ENCODE data around the gene GNG12.

Gene GNG12

DNA sequence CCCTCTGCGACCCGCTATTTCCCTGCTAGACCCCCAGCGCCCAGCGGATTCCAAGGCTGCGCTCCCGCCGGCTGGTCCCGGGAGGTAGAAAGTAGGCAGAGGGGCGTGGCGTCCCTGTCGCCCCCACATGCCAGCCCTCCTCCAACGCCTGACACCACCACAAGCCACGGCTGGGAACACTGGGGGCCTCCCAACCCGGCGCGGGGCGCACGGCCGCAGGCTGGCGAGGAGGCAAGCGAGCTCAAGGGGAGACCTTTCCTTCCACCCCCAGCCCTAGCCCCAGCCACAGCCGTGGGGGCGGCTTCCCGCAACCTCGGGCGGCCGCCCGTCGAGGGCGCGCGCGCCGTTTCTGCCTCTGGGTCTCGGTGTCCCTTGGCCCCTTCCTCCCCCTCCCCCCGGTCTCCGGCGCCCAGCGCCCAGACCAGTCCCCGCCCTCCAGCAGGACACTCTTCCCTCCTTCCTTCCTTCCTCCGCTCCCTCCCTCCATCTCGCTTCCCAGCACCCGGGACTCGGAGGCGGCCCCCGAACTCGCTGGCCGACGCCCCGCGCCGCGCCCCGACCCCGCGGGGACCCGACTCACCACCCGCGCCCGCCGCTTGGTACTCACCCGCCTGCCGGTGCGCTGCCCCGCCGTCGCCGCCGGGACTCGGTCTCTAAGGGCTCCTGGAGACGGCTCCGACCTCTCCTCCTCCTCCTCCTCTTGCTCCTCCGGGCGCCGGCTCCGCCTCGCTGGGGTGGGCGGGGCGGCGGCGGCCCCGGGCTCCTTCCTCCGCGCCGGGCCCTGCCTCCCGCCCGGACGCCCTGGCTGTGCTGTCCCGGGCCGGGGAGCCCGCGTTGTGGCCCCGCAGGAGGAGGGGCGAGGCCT is at the start of gene GNG12:
Gene GNG12, minus strand, starts transcription at position 731 of the 865 bp plus-strand sequence. CDS start 125,781 bp downstream, outside the sequence.
- DNase-seq (ENCODE audit: low read depth), result peak; percentile 55

DNA sequence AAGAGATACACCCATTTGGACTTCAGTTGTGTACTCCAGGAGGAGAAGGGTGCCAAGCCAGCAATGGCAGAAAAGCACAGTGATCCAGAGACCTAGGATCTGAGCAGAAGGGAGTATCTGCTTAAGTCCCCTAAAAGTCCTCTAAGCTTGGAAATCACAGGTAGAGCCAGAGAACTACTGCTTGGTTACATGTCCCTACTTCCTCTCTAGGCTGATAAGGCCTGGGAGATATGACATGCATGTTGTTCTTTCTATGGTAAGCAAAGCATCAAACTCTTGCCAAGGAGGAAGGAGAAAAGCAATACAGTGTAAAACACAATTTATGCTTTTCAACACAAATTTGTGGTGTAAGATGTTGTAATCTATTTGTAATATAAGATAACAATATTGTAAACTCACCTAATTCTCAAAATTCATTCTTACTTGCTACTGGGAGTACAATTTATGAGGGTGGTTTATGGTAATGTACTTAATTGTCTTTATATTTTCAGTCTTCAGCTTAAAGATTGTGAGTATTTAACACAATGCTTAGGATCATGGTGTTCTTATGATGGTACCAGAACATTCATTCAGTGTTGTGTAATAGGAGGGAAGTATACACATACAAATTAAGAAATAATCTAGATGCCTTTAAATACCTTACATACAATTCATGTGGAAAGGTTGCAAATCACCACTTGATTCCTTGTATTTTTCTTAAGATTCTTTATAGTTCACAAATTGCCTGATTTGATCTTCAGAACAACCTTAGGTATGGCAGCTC is 49.1 kb upstream of the GNG12 start:
- DNase-seq (ENCODE audit: low read depth), result no peak

GRCh38 chr1:67880056-67880601 is 46.9 kb upstream of the GNG12 start:
- peak; percentile 51 for DNase-seq (ENCODE audit: low read depth)

DNA sequence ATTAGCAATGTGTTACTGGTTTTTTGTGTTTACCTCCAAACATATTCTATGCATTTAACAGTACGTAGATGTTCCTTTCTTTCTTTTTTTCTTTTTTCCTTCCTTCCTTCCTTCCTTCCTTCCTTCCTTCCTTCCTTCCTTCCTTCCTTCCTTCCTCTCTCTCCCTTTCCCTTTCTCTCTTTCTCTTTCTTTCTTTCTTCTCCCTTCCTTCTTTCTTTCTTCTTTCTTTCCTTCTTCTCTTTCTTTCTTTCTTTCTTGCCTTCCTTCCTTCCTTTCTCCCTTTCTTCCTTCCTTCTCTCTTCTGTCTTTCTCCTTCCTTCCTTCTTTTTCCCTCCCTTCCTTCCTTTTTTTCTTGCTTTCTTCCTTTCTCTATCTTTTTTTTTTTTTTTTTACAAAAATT is 46.2 kb upstream of the GNG12 start:
- no peak for DNase-seq (ENCODE audit: low read depth)

GRCh38 chr1:67874501-67875111 is 41.3 kb upstream of the GNG12 start:
- no peak for DNase-seq (ENCODE audit: low read depth)

GRCh38 chr1:67869233-67869632 is 36.0 kb upstream of the GNG12 start:
- no peak for DNase-seq (ENCODE audit: low read depth)

GRCh38 chr1:67863637-67864036 is 30.4 kb upstream of the GNG12 start:
- DNase-seq (ENCODE audit: low read depth), result no peak

- DNase-seq (ENCODE audit: low read depth), result no peak
These were observed 29.4 kb upstream of the GNG12 start for GRCh38 chr1:67862685-67863084.

DNA sequence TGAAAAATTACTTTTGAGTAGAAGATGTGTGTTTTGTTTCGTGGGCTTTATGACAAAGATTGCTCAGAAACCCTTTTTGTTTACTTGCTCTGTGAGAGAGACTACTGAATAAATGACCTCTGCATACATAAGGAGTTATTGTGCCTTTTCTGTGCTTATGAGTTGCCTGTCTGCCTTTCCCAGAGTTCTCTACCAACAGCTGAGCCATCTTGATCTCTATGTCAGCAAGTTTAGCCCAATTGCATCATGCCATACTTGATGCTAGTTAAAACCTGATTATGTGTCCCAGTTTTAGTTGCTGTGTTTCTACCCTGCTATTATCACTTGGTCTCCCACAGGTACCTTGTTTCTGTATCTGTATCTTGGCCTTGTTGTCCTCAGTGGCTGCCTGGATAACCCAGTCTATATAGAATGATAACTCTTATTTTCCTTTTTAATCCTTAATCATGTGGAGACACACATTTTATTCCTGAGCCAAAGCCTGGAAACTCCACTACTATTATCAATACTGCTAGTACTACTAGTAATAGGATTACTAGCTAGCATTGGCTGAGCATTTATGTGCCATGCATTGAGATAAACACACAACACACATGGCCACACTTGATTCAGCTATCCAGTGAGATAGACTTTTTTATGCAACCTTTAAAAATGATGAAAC is 28.7 kb upstream of the GNG12 start:
- DNase-seq (ENCODE audit: low read depth), result no peak

DNA sequence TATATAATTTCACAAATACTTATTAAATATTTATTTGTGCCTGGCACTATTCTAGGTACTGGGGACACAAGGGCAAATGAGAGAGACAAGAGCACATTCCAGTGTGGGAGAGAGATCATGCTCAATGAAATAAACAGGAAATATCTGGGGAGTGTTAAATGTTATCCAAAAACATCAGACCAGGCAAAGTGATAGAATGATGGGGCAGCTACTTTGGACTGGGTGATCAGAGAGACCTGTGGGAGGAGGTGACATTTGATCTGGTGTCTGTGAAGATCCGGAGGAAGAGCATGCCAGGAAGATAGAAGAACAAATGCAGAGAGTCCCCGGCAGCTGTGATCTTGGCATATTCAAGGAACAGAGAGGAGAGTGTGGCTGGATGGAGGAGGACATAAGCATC is 27.5 kb upstream of the GNG12 start:
- DNase-seq (ENCODE audit: low read depth), result no peak

- DNase-seq (ENCODE audit: low read depth), result no peak
These were observed 23.7 kb upstream of the GNG12 start for GRCh38 chr1:67856921-67857320.

- no peak for DNase-seq (ENCODE audit: low read depth)
These were observed 22.7 kb upstream of the GNG12 start for GRCh38 chr1:67855961-67856360.

DNA sequence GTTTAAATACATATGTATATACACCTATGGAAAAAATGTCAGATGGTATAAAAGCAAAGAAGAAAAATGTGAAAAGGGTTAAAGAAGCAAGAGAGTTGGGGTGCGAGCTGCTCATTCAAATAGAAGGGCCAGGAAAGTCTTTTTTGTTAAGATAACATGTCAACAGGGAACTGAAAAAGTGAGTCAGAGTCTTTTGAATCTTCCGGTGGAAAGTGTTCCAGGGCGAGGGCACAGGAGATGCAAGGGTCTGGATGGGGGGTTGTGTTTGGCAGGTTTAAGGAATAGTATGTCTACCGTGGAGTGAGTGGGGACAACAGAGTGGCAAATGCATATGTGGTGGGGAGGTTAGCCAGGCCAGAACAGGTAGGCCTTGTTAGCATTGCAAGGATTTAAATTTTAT is 22.2 kb upstream of the GNG12 start:
- no peak for DNase-seq (ENCODE audit: low read depth)

DNA sequence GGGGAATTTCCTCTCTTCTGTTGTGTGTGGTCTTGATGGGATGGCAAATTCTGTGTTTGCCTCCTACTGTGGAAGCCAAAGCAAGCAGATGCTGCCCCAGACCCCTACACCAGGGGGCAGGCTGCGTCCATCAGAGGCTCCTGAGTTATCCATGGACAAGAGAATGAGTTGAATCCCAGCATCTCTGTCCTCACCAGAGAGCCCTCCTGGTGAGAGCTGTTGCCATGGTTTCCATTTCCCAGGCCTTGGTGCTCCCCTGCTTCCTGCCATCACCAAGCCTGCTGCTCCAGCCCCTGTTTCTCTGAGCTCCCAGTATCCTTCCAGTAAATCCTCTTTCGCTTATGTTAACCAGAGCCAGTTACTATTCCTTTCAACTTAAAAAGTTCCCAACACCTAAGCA is 20.4 kb upstream of the GNG12 start:
- peak; percentile 65 for DNase-seq (ENCODE audit: low read depth)

GRCh38 chr1:67851800-67852199 is 18.5 kb upstream of the GNG12 start:
- no peak for DNase-seq (ENCODE audit: low read depth)

DNA sequence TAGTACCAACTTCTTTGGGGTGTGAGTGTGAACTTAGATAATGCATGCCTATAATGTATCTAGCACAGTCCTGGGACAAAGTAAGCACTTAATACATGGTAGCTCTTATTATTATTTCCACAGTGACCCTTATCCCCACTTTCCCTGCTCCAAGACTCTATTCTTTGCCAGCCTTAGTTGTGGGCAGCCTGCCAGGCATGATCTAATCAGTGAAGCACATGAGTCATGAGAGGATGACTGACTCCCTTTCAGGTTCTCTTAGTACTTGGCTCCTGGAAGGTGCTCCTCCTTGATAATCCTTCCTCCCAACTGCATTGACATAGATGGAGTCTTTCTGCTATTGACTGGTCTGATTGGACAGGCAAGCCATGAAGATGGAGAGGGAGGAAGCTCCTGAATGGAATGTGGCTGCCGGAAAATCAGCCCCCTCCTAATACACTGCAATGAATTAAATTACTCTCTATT is 17.4 kb upstream of the GNG12 start:
- peak; percentile 68 for DNase-seq (ENCODE audit: low read depth)

DNA sequence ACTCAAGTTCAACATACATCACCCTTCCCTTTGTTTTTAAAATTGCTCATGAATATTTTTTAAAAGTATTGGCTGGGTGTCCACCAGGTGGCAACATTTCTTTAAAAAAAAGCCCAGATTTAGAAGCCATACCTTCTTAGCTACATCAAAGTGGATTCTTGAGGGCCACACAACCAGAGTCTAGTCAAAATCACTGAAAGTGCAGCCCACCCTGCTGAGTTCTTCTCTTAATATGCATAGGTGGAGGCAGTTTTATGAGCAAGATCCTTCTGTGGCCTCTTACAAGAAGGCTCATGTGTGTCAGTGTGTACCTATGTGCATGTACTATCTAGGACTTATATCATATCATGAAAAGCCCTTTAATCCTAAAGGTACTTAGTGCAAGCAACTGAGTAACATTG is 16.9 kb upstream of the GNG12 start:
- no peak for DNase-seq (ENCODE audit: low read depth)

GRCh38 chr1:67847466-67847865 is 14.2 kb upstream of the GNG12 start:
- no peak for DNase-seq (ENCODE audit: low read depth)

DNA sequence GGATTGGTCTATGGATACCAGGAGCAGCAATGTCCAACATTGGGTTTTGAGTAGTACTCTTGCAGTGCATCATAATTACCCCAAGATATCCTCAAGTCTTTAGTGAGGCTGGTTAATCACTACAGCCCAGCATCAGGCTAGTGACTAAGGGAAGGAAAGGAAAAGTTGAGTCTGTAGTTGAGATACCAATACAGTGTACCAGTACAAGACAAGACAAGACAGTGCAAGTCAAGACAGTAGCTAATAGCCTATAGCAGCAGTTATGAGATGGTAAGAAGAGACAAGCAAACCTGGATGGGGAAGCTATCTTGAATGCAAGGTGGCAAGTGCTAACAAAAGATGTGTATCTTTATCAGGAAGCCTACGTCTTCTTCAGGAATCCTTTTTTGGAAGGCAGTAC is 13.3 kb upstream of the GNG12 start:
- no peak for DNase-seq (ENCODE audit: low read depth)

DNA sequence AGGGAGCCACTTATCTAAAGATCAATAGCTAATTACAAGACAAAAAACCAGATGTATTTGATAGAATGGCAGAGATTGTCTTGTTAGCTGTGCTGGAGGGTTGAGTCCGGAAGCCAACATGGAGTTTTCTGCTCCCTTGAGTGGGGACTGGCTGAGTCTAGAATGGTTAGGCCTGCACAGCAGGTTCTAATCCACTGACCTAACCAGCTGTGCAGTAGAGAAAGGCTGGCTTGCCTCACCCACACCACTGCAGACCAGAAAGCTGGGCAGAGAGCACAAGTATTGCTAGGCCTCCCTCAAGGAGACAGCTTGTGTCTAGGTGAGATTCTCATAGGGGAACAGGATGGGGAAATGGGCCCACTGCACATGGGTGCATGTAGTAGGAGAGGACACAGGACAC is 11.7 kb upstream of the GNG12 start:
- no peak for DNase-seq (ENCODE audit: low read depth)

DNA sequence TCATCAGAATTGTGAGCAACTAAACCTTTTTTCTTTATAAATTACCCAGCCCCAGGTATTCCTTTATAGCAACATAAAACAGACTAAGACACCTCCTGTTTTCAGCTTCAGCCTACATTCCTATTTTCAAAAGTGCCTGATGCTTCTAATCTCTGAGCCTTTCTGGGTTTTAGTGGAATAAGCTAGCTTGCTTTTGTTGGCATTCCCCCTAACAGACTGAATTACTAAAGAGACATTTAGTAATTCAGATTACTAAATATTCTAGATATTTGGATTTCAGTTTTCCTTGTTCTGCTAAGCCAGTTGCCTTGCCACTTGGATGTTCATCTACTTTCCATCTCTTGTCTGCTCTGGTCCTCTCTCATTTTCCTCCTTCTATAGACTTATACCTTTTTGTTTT is 10.5 kb upstream of the GNG12 start:
- no peak for DNase-seq (ENCODE audit: low read depth)

- no peak for DNase-seq (ENCODE audit: low read depth)
These were observed 10.1 kb upstream of the GNG12 start for GRCh38 chr1:67843331-67843730.

Measured in GM04504 (cell line).